ENCODE measurements around the gene PKDREJ. TPM values are rescaled to one million over a fixed set of nuclear protein-coding genes. Genes with fewer than 3 reads are reported as not detected.

Gene PKDREJ
- total RNA-seq, 2 donors from 2014 or later: 0.68 TPM; not detected in 1

DNA sequence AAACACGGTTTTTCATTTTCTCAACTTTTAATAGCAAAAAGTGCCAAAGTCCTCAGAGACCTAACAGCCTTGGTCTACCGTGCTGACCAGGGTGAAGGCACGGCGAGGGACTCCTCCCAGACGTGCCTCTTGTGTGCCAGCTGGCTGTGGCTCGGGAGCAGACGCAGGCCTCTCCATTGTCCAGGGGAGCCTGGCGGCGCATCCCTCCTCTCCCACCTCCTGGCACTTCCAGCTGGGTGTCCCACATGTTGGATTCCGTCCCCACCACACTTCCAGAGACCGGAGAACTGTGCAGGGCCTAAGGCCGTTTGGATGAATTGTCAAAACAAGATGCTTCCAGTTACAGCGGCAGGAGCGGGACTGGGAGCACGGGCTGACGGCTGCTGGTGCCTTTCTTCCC, 24.6 kb downstream of the PKDREJ start:
- no peaks in the 10 kb centered on the region for H3K27me3 ChIP-seq (replicated peaks; ENCODE audit: insufficient read depth)
- no peaks in the 10 kb centered on the region for H3K36me3 ChIP-seq
- H3K4me1 ChIP-seq (replicated peaks): no peaks in the 10 kb centered on the region
- TF ChIP-seq POLR2A (IDR thresholded peaks at IDR 0.05) (no peak), POLR2AphosphoS5 (IDR thresholded peaks at IDR 0.05) (no peak)
- TF ChIP-seq, protein P1, sequence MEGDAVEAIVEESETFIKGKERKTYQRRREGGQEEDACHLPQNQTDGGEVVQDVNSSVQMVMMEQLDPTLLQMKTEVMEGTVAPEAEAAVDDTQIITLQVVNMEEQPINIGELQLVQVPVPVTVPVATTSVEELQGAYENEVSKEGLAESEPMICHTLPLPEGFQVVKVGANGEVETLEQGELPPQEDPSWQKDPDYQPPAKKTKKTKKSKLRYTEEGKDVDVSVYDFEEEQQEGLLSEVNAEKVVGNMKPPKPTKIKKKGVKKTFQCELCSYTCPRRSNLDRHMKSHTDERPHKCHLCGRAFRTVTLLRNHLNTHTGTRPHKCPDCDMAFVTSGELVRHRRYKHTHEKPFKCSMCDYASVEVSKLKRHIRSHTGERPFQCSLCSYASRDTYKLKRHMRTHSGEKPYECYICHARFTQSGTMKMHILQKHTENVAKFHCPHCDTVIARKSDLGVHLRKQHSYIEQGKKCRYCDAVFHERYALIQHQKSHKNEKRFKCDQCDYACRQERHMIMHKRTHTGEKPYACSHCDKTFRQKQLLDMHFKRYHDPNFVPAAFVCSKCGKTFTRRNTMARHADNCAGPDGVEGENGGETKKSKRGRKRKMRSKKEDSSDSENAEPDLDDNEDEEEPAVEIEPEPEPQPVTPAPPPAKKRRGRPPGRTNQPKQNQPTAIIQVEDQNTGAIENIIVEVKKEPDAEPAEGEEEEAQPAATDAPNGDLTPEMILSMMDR (IDR thresholded peaks at IDR 0.05): no peak
- intact Hi-C loops (cut with DNase I): no loop called here
- no peak overlapping the region for H3K27ac ChIP-seq
- no peak for DNase-seq (ENCODE audit: low spot score)
- H3K9me3 ChIP-seq: no peaks in the 10 kb centered on the region
- WGBS: 34% methylated on average over 16 of the region's 16 CpGs
- no peak overlapping the region for H3K4me3 ChIP-seq

DNA sequence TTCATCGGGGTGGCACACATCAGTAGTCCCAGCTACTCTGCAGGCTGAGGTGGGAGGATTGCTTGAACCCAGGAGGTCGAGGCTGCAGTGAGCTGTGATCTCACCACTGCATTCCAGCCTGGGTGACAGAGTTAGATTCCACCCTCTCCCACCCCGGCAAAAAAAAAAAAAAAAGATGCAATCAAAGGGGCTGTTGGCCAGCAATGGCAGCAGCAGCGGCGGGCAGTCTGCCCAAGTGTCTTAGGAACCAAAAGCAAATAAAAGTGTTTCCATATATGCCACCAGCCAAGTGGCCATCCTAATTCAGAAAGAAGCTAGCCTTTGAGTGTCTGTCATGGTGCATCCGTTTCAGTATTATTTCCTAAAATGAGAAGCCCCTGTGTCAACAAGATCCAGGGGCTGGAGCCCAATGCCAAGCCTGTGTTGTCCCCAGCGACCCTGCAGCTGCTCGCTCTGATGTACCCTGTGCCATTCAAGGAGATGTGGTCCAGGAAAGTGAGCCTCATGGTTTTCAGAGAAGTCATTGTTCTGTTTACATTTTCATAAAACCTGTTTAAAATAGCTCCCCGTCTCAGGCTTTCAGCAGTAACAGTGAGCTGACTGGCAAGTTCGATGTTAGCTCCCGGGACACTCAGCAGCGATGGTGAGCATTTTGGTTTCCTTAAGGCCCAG, 25.6 kb downstream of the PKDREJ start:
- no peak for DNase-seq (ENCODE audit: low spot score)
- WGBS: 45% methylated on average over 12 of the region's 12 CpGs
- no peaks in the 10 kb centered on the region for H3K27me3 ChIP-seq (replicated peaks; ENCODE audit: insufficient read depth)
- no peak overlapping the region for H3K4me3 ChIP-seq
- TF ChIP-seq POLR2AphosphoS5 (IDR thresholded peaks at IDR 0.05): no peak
- no peak for TF ChIP-seq POLR2A (IDR thresholded peaks at IDR 0.05)
- TF ChIP-seq, protein P1 (IDR thresholded peaks at IDR 0.05): no peak
- intact Hi-C loops (cut with DNase I): no loop called here
- H3K27ac ChIP-seq: no peak overlapping the region
- no peaks in the 10 kb centered on the region for H3K36me3 ChIP-seq
- no peaks in the 10 kb centered on the region for H3K9me3 ChIP-seq
- H3K4me1 ChIP-seq (replicated peaks): no peaks in the 10 kb centered on the region

DNA sequence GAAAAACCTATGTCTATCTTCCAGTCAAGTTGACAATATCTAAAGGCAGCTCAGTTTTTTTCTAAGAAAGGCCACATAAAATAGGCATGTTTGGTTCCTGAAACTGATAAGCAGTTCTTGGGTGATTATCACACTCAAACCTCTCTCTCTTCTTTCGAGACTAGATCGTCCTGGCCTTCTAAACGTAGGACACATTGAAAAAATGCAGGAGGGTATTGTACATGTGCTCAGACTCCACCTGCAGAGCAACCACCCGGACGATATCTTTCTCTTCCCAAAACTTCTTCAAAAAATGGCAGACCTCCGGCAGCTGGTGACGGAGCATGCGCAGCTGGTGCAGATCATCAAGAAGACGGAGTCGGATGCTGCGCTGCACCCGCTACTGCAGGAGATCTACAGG, 28.2 kb downstream of the PKDREJ start:
- TF ChIP-seq, protein P1 (IDR thresholded peaks at IDR 0.05): no peak
- TF ChIP-seq POLR2A (IDR thresholded peaks at IDR 0.05) (no peak), POLR2AphosphoS5 (IDR thresholded peaks at IDR 0.05) (no peak)
- H3K27ac ChIP-seq: no peak overlapping the region
- H3K9me3 ChIP-seq: no peaks in the 10 kb centered on the region
- WGBS: 93% methylated on average over 12 of the region's 12 CpGs
- no peak for DNase-seq (ENCODE audit: low spot score)
- no peaks in the 10 kb centered on the region for H3K36me3 ChIP-seq
- intact Hi-C loops (cut with DNase I): no loop called here
- no peak overlapping the region for H3K4me3 ChIP-seq
- no peaks in the 10 kb centered on the region for H3K4me1 ChIP-seq (replicated peaks)
- H3K27me3 ChIP-seq (replicated peaks; ENCODE audit: insufficient read depth): no peaks in the 10 kb centered on the region

DNA sequence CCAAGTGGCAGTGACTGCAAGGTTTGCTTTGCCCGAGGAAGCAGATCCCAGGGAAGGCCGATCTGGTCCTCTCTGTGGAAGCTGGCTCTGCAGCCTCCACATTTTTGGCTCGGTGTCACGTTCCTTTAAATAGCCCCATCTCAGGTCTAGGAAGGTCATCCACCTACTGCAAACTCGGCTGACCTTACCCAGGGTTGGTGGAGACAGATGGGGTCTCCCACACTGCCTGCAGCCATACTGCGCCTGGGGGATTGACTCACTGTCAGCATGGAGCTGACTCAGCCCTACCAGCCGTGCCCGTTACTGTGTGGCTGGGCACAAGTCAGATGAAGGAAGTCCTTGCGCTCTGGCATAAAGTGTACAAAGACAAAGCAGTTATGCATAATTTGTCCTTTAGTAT, 29.9 kb downstream of the PKDREJ start:
- Histone ChIP-seq H3K4me3 (no peak overlapping the region), H3K9me3 (no peaks in the 10 kb centered on the region), H3K4me1 (replicated peaks) (no peaks in the 10 kb centered on the region), H3K36me3 (no peaks in the 10 kb centered on the region), H3K27me3 (replicated peaks; ENCODE audit: insufficient read depth) (no peaks in the 10 kb centered on the region), H3K27ac (no peak overlapping the region)
- no peak for DNase-seq (ENCODE audit: low spot score)
- intact Hi-C loops (cut with DNase I): no loop called here
- 52% methylated on average over 9 of the region's 9 CpGs for WGBS
- TF ChIP-seq POLR2A (IDR thresholded peaks at IDR 0.05) (no peak), POLR2AphosphoS5 (IDR thresholded peaks at IDR 0.05) (no peak)
- TF ChIP-seq, protein P1 (IDR thresholded peaks at IDR 0.05): no peak

DNA sequence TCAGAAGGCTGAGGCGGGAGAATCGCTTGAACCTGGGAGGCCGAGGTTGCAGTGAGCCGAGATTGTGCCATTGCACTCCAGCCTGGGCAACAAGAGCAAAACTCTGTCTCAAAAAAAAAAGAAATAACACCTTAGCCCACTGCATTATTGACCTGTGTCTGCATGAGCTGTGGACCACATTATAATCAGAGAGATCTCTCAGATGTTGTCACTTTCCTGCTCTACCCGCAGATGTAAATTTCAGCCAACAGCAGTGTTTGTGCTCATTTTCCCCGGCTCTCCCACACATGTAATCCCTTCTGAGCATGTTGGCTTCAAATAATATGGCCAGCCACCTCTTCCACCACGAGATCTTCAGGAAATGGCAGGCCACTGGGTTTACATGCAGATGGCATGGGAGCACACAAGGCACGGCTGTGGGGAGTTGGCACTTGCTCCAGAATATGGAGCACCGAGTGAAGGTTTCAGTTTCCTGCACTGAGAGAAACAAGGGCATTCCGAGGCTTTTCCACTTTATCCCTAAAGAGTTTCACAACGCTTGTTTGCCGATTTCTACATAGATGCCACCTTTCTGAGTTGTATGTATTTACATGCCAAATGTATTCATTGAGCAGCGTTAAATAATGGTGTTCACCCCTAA, 32.8 kb downstream of the PKDREJ start:
- Histone ChIP-seq H3K4me3 (no peak overlapping the region), H3K36me3 (no peaks in the 10 kb centered on the region), H3K27ac (no peak overlapping the region), H3K4me1 (replicated peaks) (no peaks in the 10 kb centered on the region), H3K27me3 (replicated peaks; ENCODE audit: insufficient read depth) (no peaks in the 10 kb centered on the region), H3K9me3 (no peaks in the 10 kb centered on the region)
- WGBS: 86% methylated on average over 13 of the region's 13 CpGs
- no peak for TF ChIP-seq POLR2AphosphoS5 (IDR thresholded peaks at IDR 0.05)
- TF ChIP-seq, protein P1 (IDR thresholded peaks at IDR 0.05): no peak
- TF ChIP-seq POLR2A (IDR thresholded peaks at IDR 0.05): no peak
- intact Hi-C loops (cut with DNase I): no loop called here
- DNase-seq (ENCODE audit: low spot score): no peak

Measured in prostate gland (tissue), 2 donors.